ENCODE measurements around the gene CYB5D1.
A peak's percentile ranks its signal among the peaks of the same experiment; 100 is the strongest.

GRCh38 chr17:7835814-7836595 lies 21.8 kb upstream of the CYB5D1 start:
- TF ChIP-seq CTCF (IDR thresholded peaks at IDR 0.05) (peak in 2 of 3 donors; percentile 21 to 31), EP300 (IDR thresholded peaks at IDR 0.05) (no peak)

Data from ovary (tissue), 3 donors.